ENCODE data around the gene ERO1B.
A peak's percentile ranks its signal among the peaks of the same experiment; 100 is the strongest.
"Not testable (repeated sequence)": the region's sequence is repeated elsewhere in the genome, so short reads cannot be mapped to it uniquely, and the experiment has no call there.

The ERO1B gene

GRCh38 chr1:236188084-236188483, 93.7 kb downstream of the ERO1B start:
- not testable (repeated sequence) for DNase-seq (ENCODE audit: low read depth, low spot score)

DNA sequence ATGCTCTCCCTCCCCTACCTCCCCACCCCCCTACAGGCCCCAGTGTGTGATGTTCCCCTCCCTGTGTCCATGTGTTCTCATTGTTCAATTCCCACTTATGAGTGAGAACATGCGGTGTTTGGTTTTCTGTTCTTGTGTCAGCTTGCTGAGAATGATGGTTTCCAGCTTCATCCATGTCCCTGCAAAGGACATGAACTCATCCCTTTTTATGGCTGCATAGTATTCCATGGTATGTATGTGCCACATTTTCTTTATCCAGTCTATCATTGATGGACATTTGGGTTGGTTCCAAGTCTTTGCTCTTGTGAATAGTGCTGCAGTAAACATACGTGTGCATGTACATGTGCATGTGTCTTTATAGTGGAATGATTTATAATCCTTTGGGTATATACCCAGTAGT, 95.3 kb downstream of the ERO1B start:
- DNase-seq (ENCODE audit: low read depth, low spot score): not testable (repeated sequence)

- DNase-seq (ENCODE audit: low read depth, low spot score): no peak
Observed at GRCh38 chr1:236185687-236186086, 96.1 kb downstream of the ERO1B start.

DNA sequence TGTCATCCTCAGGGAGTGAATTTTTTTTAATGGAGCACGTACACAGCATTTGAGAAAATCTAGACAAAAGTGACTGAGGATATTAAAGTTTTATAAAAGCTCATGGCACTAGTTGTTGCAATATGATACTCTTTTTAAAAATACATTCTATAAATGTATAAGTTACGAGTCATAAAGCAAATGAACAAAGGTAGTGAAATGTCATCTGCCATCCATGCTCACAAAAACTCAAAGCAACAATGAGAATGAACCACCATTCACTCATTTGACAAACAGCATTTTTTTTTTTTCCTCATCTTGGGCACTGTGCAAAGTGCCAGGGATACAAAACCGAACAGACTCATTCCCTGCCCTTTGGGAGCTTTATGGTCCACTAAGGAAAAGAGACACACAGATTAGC, 100.7 kb downstream of the ERO1B start:
- no peak for DNase-seq (ENCODE audit: low read depth, low spot score)

- no peak for DNase-seq (ENCODE audit: low read depth, low spot score)
Observed at GRCh38 chr1:236179634-236180033, 102.1 kb downstream of the ERO1B start.

- DNase-seq (ENCODE audit: low read depth, low spot score): no peak
Observed at GRCh38 chr1:236176337-236177336, 105.1 kb downstream of the ERO1B start.

DNA sequence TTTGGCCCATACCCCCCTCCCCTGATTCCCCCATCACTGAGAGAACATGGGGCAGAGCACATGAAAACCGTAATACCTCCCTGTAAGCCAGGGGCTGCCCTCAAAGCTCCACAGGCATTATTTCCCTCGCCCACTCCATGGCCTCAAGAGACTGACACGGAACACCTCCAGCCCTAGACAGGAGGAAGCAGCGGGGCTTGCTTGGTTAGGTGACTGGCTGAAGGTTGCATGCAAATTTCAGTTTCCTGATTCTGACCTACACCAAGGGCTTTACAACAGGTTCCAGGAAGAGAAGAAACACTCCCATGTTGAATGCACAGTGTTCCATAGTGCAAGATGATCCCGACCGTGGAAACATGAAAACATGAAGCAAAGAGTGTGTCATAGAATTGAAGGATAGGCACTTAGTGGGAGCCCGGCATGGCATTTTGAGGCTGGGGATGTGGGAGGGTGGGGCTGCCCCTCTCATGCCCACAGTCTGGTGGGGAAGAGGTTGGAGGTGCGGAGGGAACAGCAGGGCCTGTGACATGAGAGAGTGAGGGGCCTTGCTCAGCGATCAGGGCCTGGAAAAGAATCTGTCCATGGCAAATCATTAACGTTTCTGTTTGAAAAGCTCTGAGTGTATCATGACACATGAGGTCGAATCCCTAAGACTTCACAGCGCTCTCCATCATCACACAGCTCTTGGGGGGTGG, 106.0 kb downstream of the ERO1B start:
- no peak for DNase-seq (ENCODE audit: low read depth, low spot score)

DNA sequence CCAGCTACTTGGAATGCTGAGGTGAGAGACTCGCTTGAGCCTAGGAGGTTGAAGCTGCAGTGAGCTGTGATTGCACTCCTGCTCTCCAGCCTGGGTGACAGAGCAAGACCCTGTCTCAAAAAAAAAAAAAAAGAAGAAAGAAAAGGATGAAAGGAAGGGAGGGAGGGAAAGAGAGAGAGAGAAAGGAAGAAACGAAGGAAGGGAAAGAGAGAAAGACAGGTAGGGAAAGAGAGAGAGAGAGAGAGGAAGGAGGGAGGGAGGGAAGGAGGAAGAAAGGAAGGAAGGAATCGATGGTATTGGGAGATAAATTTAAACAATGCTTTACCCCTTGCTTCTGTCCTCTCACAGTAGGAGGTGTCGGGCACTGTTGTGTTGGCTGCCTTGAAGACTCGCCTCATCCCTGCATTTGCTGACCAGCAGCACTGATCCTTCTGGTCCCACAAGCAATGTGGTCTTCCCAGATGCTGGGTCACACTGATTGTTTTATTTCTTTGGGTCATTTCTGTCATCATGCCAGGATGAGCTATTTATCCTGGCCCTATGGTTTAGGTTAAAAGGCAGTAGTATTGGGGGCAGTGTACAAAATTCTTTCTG, 108.5 kb downstream of the ERO1B start:
- no peak for DNase-seq (ENCODE audit: low read depth, low spot score)

DNA sequence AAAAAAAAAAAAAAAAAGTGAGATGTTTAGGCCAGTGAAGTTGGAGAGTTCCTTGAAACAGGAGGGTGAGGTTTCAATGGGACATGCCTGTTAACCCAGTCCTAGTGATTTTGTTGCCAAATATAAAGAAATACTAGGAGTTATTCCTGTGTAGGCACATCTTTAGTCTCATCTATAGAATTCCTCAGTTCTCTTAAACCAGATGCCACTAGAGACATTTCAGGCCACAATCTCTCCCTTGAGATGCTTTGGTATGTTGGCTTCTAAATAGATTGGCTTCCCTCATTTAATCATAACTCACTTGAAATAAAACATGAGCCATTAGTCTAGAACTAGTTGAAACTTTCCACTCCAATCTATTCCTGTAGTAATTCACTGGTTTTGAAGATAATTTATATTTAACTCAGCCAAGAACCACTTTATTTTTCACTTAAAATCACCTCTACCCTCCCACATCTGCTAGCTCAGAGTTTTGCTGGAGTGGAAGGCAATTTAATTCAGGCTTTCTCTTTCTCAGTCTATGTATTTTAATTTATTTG, 109.6 kb downstream of the ERO1B start:
- no peak for DNase-seq (ENCODE audit: low read depth, low spot score)

- DNase-seq (ENCODE audit: low read depth, low spot score): peak; percentile 29
Observed at GRCh38 chr1:236168716-236169429, 112.9 kb downstream of the ERO1B start.

DNA sequence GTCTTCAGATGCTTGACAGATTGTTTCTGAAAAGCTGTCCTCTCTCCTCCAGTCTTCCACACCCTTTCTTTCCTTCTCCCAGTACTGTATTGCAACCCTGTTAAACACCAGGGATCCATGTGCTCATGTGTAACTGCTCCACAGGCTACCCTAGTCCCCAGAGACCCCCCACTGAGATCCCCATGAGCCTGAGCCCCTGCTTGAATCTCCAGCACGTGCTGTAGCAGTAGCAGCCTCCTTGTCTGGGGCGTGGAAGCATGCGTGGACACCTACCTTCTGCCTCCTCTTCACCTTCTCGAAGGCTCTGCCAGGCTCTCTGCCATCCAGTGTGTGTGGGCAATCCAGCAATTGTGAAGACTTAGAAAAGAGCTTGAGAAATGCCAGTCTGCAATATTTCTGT, 114.2 kb downstream of the ERO1B start:
- DNase-seq (ENCODE audit: low read depth, low spot score): no peak

- DNase-seq (ENCODE audit: low read depth, low spot score): no peak
Observed at GRCh38 chr1:236167154-236167553, 114.6 kb downstream of the ERO1B start.

GRCh38 chr1:236166041-236166440, 115.7 kb downstream of the ERO1B start:
- no peak for DNase-seq (ENCODE audit: low read depth, low spot score)

Data from brain pericyte (primary cell).